Thoracic aorta (tissue), 2 donors: Measurements from ENCODE around the gene QPCTL. TPM values are rescaled to one million over a fixed set of nuclear protein-coding genes. Genes with fewer than 3 reads are reported as not detected.
"Not testable (repeated sequence)": the region's sequence is repeated elsewhere in the genome, so short reads cannot be mapped to it uniquely, and the experiment has no call there.

Source experiments
- ATAC-seq: fragments of 150-250 bp; one replicate; pipeline ENCODE4 v1.8.0; 2017; ENCODE audit warnings: low read depth; ENCODE audit not compliant: insufficient number of reproducible peaks, low FRiP score
- DNase-seq: peaks from one replicate; pipeline ENCODE4 v3.0.0-alpha.2; 2020; ENCODE audit warnings: low spot score
- H3K27ac ChIP-seq, 2 donors: fragments of 200-600 bp; sonication (generic); 1 replicate in 1 of 2; 2 replicates in 1 of 2; pipeline ENCODE4 v1.5.1; 2016; ENCODE audit warnings: mild to moderate bottlenecking in 2 of 2, moderate library complexity in 2 of 2
- H3K27me3 ChIP-seq: fragments of 200-600 bp; sonication (generic); replicated peaks from 2 replicates; pipeline ENCODE4 v1.6.0; 2016; ENCODE audit warnings: mild to moderate bottlenecking; ENCODE audit not compliant: insufficient read depth
- H3K36me3 ChIP-seq: fragments of 200-600 bp; sonication (generic); one replicate; pipeline ENCODE4 v1.5.1; 2016
- H3K4me1 ChIP-seq, 2 donors: fragments of 200-600 bp; sonication (generic); 1 replicate in 1 of 2; 2 replicates in 1 of 2; pipeline versions ENCODE4 v1.5.1 to v1.6.0; 2016; ENCODE audit warnings: low read depth in 2 of 2, mild to moderate bottlenecking in 1 of 2; ENCODE audit not compliant: control insufficient read depth in 1 of 2
- H3K4me3 ChIP-seq: fragments of 200-600 bp; sonication (generic); 2 replicates; pipeline ENCODE4 v1.5.1; 2016; ENCODE audit warnings: mild to moderate bottlenecking
- H3K9me3 ChIP-seq: fragments of 200-600 bp; sonication (generic); 2 replicates; pipeline ENCODE4 v1.5.1; 2016
- CTCF ChIP-seq: fragments of 200-600 bp; sonication (generic); IDR thresholded peaks from one replicate; pipeline ENCODE4 v1.5.1; 2019; ENCODE audit warnings: antibody characterized with exemption
- total RNA-seq, 2 donors: library from RNA; depleted of rRNA; stranded (reverse); fragments of >200 nt; gene quantifications; one replicate each; pipeline versions ENCODE4 v1.1.0 to v1.2.3, GENCODE V29; 2016

The QPCTL gene
- total RNA-seq, 2 donors from 2014 or later = 4.6 to 8.8 TPM

GRCh38 chr19:45742969-45743368 is 50.5 kb downstream of the QPCTL start:
- Histone ChIP-seq H3K9me3 (no peaks in the 10 kb centered on the region), H3K36me3 (no peaks in the 10 kb centered on the region), H3K4me3 (no peak overlapping the region), H3K27ac (no peak overlapping the region), H3K27me3 (no peaks in the 10 kb centered on the region), H3K4me1 (no peaks in the 10 kb centered on the region)
- TF ChIP-seq CTCF = no peak
- ATAC-seq = no peak
- no peak for DNase-seq

- Histone ChIP-seq H3K9me3 (no peaks in the 10 kb centered on the region), H3K4me1 (no peaks in the 10 kb centered on the region), H3K27me3 (no peaks in the 10 kb centered on the region), H3K36me3 (no peaks in the 10 kb centered on the region), H3K4me3 (no peak overlapping the region), H3K27ac (no peak overlapping the region)
- no peak for DNase-seq
- ATAC-seq = no peak
- TF ChIP-seq CTCF = no peak
Observed at GRCh38 chr19:45745606-45746005, 53.1 kb downstream of the QPCTL start.

- TF ChIP-seq CTCF = no peak
- Histone ChIP-seq H3K36me3 (no peaks in the 10 kb centered on the region), H3K4me1 (no peaks in the 10 kb centered on the region), H3K27ac (no peak overlapping the region), H3K9me3 (no peaks in the 10 kb centered on the region), H3K27me3 (no peaks in the 10 kb centered on the region), H3K4me3 (no peak overlapping the region)
- ATAC-seq (no peak), DNase-seq (no peak)
Observed at GRCh38 chr19:45746866-45747265, 54.4 kb downstream of the QPCTL start.

- ATAC-seq (no peak), DNase-seq (no peak)
- Histone ChIP-seq H3K9me3 (no peaks in the 10 kb centered on the region), H3K4me1 (no peaks in the 10 kb centered on the region), H3K27me3 (no peaks in the 10 kb centered on the region), H3K27ac (no peak overlapping the region), H3K4me3 (no peak overlapping the region), H3K36me3 (no peaks in the 10 kb centered on the region)
- TF ChIP-seq CTCF = no peak
Observed at GRCh38 chr19:45747513-45747912, 55.0 kb downstream of the QPCTL start.

- not testable (repeated sequence) for H3K36me3 ChIP-seq, H3K27ac ChIP-seq, H3K4me3 ChIP-seq, H3K9me3 ChIP-seq, ATAC-seq, DNase-seq, H3K4me1 ChIP-seq, H3K27me3 ChIP-seq
Observed at GRCh38 chr19:45751483-45751882, 59.0 kb downstream of the QPCTL start.

GRCh38 chr19:45752639-45753038 is 60.2 kb downstream of the QPCTL start:
- H3K4me1 ChIP-seq = no peaks in the 10 kb centered on the region
- no peak overlapping the region for H3K27ac ChIP-seq
- TF ChIP-seq CTCF = no peak
- H3K4me3 ChIP-seq = no peak overlapping the region
- DNase-seq (no peak), ATAC-seq (no peak)
- no peaks in the 10 kb centered on the region for H3K36me3 ChIP-seq
- no peaks in the 10 kb centered on the region for H3K27me3 ChIP-seq
- H3K9me3 ChIP-seq = no peaks in the 10 kb centered on the region
